OCI-LY1 (cell line): ENCODE results near the gene EEFSEC.

ENCODE experiments used
- CTCF ChIP-seq: fragments of 200-600 bp; sonication (generic), shearing (Covaris generic); IDR thresholded peaks from 2 replicates; pipeline ENCODE4 v1.5.1; 2017; ENCODE audit warnings: mild to moderate bottlenecking, antibody characterized with exemption, low read length, moderate library complexity, mixed read lengths
- EZH2 ChIP-seq: fragments of 200-600 bp; sonication (generic), shearing (Covaris generic); IDR thresholded peaks from 2 replicates; pipeline ENCODE4 v1.8.0; 2017; ENCODE audit warnings: borderline replicate concordance, mixed run types, mild to moderate bottlenecking, antibody characterized with exemption, low read length, moderate library complexity, mixed read lengths

- TF ChIP-seq CTCF (no peak), EZH2 (no peak)
Measured at GRCh38 chr3:128321418-128321817, 168.1 kb downstream of the EEFSEC start.
